Measurements from ENCODE around the gene XRCC1. TPM values are rescaled to one million over a fixed set of nuclear protein-coding genes. Genes with fewer than 3 reads are reported as not detected.

XRCC1 gene, protein sequence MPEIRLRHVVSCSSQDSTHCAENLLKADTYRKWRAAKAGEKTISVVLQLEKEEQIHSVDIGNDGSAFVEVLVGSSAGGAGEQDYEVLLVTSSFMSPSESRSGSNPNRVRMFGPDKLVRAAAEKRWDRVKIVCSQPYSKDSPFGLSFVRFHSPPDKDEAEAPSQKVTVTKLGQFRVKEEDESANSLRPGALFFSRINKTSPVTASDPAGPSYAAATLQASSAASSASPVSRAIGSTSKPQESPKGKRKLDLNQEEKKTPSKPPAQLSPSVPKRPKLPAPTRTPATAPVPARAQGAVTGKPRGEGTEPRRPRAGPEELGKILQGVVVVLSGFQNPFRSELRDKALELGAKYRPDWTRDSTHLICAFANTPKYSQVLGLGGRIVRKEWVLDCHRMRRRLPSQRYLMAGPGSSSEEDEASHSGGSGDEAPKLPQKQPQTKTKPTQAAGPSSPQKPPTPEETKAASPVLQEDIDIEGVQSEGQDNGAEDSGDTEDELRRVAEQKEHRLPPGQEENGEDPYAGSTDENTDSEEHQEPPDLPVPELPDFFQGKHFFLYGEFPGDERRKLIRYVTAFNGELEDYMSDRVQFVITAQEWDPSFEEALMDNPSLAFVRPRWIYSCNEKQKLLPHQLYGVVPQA
- total RNA-seq = 14.7 and 21.8 TPM in 2 replicates

DNA sequence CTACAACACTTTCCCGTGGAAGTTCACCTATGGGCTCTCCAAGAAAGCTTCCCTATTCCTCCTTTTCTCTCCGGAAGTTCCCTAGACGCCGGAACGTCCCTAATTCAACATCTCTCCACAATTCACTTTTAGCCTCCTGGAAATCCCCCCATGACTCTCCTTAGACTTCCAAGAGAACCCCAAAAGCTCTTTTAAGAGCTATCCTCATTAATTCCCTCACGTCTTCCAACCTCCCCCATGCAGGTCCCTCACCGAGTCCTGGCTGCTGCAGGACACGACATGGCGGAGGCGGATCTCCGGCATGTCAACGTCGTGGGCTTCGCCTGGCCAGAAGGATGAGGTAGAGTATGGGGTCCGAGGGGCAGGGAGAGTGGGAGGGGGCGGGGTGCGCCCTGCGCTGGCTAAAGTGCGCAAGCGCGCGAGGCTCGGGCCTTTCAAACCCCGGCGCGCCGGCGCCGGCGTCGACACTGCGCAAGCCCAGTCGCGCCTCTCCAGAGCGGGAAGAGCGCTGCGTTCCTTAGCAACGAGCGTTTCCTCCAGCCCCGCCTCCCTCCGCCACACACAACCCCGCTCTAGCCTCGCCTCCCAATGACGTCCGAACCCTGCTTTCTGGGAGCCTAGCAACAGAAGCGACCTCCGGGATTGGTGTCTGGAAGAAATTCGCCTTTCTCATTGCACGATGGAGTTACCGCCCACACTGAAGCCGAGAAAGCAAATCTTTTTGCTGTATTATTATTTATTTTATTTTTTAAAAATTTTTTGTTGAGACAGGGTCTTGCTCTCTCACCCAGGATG is at the start of gene XRCC1, which contains the start of gene PINLYP:
Gene XRCC1 (minus strand): TSS at position 372 of the 795 bp plus-strand sequence. CDS start 69 bp downstream, at position 303.
Gene PINLYP (plus strand): TSS at position 646 of the 795 bp plus-strand sequence. CDS start 1,391 bp downstream, outside the sequence.

DNA sequence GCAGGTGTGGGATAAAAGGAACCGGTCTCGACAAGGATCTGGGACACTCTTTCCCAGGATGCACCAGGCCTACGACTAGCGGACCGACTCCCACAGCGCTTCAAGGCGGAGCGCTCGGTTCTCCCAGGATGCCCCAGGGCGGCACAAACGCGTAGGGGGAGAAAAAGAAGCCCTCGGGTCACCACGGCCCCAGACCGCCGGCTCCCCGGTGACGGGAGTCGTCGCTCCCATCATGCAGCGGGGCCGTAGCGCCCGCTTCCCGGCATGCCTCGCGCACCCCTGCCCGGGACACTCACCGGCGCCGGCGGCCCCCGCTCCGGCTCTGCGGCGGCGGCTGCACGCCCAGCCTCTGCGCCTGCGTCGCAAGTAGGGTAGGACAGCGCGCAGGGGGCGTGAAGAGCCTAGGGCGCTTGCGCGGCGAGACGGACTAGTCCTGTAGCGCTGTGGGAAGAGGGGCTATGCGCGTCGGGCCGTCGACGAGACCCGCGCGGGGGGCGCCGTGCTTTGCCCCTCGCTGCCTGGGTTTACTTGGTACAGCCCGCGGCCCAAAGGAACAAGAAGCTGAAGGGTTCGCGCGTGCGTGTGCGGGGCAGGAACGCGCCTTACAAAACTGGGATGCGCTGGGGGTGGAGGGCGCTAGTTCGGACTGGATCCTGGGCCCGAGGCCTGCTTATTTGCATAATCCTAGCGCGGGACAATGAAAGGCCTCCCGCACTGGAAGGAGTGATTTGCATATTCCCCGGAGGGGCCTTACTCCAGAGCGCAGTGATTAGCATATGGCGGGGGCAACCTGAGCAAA is 44.1 kb upstream of the XRCC1 start, which contains the start of gene ZNF428:
Gene ZNF428 (minus strand): TSS at position 368 of the 799 bp plus-strand sequence. CDS start 5,325 bp downstream, outside the sequence.

DNA sequence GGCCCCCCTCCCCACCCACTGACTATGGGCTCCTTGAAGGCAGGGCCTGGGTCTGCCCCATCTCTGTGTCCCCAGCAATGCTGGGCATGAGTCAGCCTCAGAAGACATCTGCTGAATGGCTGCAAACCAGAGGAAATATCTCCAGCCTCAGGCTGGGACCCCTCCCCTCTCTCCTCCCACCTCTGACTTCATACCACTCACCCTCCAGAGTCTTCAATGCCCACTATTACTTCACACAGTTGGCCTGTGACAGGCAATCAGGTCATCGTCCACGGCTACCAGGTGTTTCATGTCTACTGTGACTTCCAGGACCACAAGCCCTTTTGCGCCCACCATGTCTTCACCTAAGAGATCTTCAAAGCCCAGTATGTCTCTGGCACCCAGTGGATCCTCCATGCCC is 36.5 kb upstream of the XRCC1 start, which contains the start of gene SRRM5:
Gene SRRM5 (plus strand): TSS at position 301 of the 400 bp plus-strand sequence. CDS start 34 bp downstream, at position 335.

DNA sequence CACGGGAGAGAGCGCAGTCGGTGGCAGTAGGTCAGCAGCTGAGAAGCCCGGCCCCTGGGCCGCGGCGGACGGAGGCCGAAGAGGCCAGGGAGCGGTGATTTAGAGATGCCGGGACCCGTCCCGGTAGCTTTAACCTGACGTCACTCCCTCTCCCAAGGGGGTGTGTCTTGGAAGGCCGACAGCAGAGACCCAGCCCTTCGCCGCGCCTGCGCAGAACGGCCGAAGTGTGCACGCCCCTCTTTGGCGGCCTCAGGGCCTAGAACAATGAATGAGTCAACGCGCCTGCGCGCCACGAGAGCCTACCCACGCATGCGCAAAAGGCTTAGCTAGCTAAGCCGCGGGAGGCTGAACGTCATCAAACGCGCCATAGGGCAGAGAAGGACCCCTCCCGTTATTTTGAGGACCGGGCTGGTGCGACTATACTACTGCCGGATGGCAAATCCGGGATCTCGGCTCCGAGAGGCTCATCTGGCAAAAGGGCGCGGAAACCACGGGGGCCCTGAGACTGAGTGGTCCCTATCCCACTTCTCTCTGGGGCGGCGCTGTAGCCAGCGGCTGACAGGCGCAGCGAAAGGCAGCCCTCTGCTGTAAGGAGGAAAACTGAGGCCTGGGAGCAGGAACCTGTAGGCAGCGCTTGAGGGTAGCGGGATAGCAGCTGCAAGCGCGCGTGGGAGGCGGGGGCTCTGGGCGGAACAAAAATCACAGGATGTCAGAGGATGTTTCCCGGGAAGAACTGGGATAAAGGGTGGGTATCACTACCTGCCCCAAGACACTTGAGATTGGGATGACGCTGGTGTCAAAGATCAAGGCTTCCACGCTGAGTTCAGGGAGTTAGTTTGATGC is 20.9 kb upstream of the XRCC1 start, which contains the start of the genes IRGQ and ZNF576:
Gene IRGQ (minus strand): TSS at position 136 of the 843 bp plus-strand sequence. CDS start 796 bp downstream, outside the sequence.
Gene ZNF576 (plus strand): TSS at position 597 of the 843 bp plus-strand sequence. CDS start 514 bp downstream, outside the sequence.

DNA sequence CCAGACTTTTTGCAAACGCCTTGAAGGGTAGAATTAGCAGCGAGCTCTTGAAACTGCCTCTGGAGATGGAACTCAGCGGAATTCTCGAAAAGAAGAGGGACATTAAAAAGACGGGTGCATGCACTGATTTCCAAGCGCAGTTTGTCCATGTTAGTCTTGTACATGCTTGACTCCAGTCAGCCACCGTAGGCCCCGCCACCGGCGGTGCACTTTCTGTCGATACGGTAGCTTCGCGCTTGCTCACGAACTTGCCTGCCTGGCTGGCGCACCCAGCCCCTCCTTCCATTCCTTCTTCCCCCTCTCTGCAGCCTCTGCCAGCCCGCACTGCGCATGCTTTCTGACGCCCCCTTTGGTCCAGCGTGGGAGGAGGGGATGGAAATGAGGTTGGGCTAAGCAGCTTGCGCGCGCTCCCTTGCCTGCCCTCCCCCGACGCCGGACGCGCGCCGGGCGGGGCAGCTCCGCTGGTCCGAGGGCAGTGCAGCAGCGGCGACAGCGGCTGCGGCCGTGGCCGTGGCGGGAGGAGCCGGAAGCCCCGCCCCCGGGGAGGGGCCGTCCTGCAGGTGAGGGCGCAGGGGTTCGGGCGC is 42.3 kb downstream of the XRCC1 start, which contains the start of gene ZNF575:
Gene ZNF575 (plus strand): TSS at position 227 of the 584 bp plus-strand sequence. CDS start 1,235 bp downstream, outside the sequence.

DNA sequence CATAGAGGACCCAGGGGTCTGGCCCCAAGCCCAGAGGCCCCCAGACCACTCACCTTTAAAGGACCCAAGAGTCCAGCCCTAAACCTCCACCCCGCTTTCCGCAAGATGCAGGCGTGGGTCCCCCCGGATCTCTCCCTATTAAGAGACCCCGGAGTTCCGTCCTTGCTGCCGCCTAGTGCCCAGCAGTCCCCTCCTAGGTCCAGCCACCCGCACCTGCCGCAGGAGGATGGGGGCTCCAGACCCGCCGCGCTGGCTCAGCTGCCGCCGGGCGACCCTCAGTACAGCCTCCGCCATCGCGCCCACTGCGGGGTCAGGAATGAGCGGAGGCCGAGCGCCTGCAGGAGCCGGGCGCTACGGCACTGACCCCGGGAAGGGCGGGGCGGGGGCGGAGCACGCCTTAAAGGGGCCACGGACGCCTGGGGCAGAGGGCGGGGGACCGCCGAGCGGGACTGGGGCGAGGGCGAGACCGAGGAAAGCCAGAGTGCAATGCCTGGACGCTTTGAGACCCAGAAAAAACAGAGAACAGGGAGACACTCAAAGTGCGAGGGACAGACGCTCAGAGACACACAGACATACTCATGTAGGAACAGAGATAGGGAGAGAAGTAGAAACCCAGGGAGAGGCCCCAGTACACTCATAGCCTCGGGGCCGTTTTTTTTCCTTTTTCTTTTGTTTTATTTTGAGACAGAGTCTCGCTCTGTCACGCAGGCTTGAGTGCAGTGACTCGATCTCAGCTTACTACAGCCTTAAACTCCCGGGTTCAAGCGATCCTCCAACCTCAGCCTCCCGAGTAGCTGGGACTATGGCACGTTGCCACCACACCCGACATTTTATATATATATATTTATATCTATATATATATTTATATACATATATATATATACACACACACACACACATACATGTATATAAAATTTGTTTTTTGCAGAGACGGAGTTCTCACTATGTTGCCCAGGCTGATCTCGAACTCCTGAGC is 48.2 kb downstream of the XRCC1 start, which contains the start of gene ETHE1:
Gene ETHE1 (minus strand): TSS at position 318 of the 976 bp plus-strand sequence. CDS start 24 bp downstream, at position 294.

DNA sequence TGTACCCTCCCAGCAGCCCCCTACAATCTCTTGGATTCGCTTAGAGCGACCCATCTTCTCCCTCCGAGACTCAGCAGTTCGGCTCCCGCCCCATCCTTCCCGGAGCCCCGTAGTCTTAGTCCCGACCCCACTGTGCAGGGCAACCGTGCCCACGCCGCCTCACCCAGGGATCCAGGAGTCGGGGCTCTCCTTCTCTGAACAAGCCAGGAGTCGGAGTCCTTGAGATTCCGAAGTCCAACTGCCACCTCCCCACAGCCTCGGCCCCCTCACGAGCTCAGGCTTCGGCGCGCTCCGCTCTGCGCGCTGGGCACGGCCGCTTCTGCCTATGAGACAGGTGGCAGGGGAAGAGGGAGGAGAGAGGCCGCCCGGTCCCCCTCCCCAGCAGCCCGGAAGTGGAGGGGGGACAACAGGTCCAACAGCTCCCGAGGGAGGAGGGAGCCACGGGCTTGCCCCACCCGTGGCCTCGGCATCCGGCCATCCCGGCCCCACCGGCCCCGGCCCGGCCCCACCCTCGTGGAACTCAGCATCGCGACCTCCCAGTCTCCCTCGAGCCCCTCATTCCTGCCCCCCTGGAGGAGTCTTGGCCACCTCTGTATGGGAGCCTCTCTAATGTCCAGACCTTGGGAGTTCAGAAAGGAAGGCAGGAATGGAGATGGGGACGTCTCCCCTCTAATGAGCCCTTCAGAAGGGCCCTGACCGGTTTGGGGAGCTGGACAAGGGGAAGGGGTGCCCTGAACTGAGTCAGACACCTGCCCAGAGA is 70.7 kb downstream of the XRCC1 start, which contains the start of gene PHLDB3:
Gene PHLDB3 (minus strand): TSS at position 321 of the 760 bp plus-strand sequence. CDS start 628 bp downstream, outside the sequence.

Other genes with a start within 250 kb of the XRCC1 start
- not detected in 2 replicates for gene CD177, start 221.8 kb downstream of the XRCC1 start, total RNA-seq
- not detected in 2 replicates for gene TEX101, start 160.6 kb downstream of the XRCC1 start, total RNA-seq
- under 0.01 TPM in 1 of 2 replicates, not detected in the other for gene LYPD3, start 109.9 kb downstream of the XRCC1 start, total RNA-seq
- gene PHLDB3, start 70.8 kb downstream of the XRCC1 start, total RNA-seq = 11.9 and 14.1 TPM in 2 replicates
- gene ETHE1, start 48.3 kb downstream of the XRCC1 start, total RNA-seq = 65.0 and 94.2 TPM in 2 replicates
- gene ZNF575, start 42.3 kb downstream of the XRCC1 start, total RNA-seq = not detected in 2 replicates
- gene PINLYP, start 274 bp upstream of the XRCC1 start, total RNA-seq = 0.65 and 1.8 TPM in 2 replicates
- gene IRGQ, start 20.6 kb upstream of the XRCC1 start, total RNA-seq = 12.5 and 16.7 TPM in 2 replicates
- 11.7 and 14.7 TPM in 2 replicates for gene ZNF576, start 21.1 kb upstream of the XRCC1 start, total RNA-seq
- not detected in 2 replicates for gene SRRM5, start 36.6 kb upstream of the XRCC1 start, total RNA-seq
- gene ZNF428, start 44.1 kb upstream of the XRCC1 start, total RNA-seq = 30.7 and 45.0 TPM in 2 replicates
- 0.36 and 1.3 TPM in 2 replicates for gene CADM4, start 64.3 kb upstream of the XRCC1 start, total RNA-seq
- gene PLAUR, start 94.6 kb upstream of the XRCC1 start, total RNA-seq = 57.7 and 67.7 TPM in 2 replicates
- gene IRGC, start 140.5 kb upstream of the XRCC1 start, total RNA-seq = not detected in 2 replicates
- gene SMG9, start 179.4 kb upstream of the XRCC1 start, total RNA-seq = 12.5 and 19.8 TPM in 2 replicates
- not detected in 2 replicates for gene KCNN4, start 205.4 kb upstream of the XRCC1 start, total RNA-seq
- 3.2 TPM in 1 of 2 replicates, not detected in the other for gene LYPD5, start 226.9 kb upstream of the XRCC1 start, total RNA-seq

All from cardiac atrium fibroblast (primary cell).